Activated naive CD4-positive, alpha-beta T cell treated with anti-CD3 and anti-CD28 coated beads for 36 hours (primary cell): ENCODE data around the gene OR5D18. TPM values are rescaled to one million over a fixed set of nuclear protein-coding genes. Genes with fewer than 3 reads are reported as not detected.
"Not testable (repeated sequence)": the region's sequence is repeated elsewhere in the genome, so short reads cannot be mapped to it uniquely, and the experiment has no call there.

ENCODE experiments used
- CTCF ChIA-PET: fragments of 350-600 bp; sonication (Branson Sonifier 250); formaldehyde crosslinking; loops from one replicate; lab custom pipeline; 2021; ENCODE audit warnings: antibody characterized with exemption; lab: Charles Lee
- DNase-seq: peaks from one replicate; pipeline ENCODE4 v3.0.0-alpha.2; 2020
- H3K27ac Mint-ChIP-seq: one replicate; pipeline ENCODE4 v1.8.0; 2021; ENCODE audit warnings: mild to moderate bottlenecking, mixed read lengths
- H3K27me3 Mint-ChIP-seq: one replicate; pipeline ENCODE4 v1.8.0; 2021; ENCODE audit warnings: low read depth, mixed read lengths
- H3K36me3 Mint-ChIP-seq: one replicate; pipeline ENCODE4 v1.8.0; 2021; ENCODE audit warnings: low read depth, mixed read lengths
- H3K4me1 Mint-ChIP-seq: one replicate; pipeline ENCODE4 v1.8.0; 2021; ENCODE audit warnings: low read depth, mixed read lengths
- H3K4me3 Mint-ChIP-seq: one replicate; pipeline ENCODE4 v1.8.0; 2021; ENCODE audit warnings: mild to moderate bottlenecking, moderate library complexity, mixed read lengths
- H3K9me3 Mint-ChIP-seq: one replicate; pipeline ENCODE4 v1.8.0; 2021; ENCODE audit warnings: mixed read lengths
- intact Hi-C: fragments of 100-400 bp; cut with micrococcal nuclease; formaldehyde crosslinking; loops from one replicate; pipeline ENCODE4 v1.15.1; 2023
- total RNA-seq, 2 experiments: library from RNA; stranded (reverse); gene quantifications; one replicate each; pipeline ENCODE4 v1.2.3, GENCODE V29; 2021

OR5D18 gene
- total RNA-seq, 2 experiments from 2014 or later: not detected

DNA sequence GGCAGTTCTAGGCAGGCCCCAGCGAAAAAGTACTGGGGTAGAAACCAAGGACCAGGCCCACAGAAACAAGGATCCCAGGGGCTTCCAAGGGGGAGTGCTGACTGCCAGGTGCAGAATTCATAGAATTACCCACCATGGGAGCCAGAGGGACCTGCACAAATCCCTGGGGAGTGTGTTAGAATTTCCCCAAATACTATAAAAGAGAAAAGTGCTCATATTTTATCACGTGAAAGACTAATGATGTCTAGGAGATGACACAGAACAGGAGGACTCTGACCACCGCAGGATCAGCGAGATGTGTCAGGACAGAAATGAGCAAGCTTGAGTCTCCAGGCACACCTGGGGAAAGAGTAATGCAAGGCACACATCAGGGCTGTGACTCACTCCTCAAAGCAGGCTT is 47.9 kb downstream of the OR5D18 start:
- H3K36me3 Mint-ChIP-seq, H3K27me3 Mint-ChIP-seq: not testable (repeated sequence)

More for the DNA sequence above, 47.9 kb downstream of the OR5D18 start:
- H3K4me1 Mint-ChIP-seq, DNase-seq, intact Hi-C loops, CTCF ChIA-PET, H3K9me3 Mint-ChIP-seq, H3K4me3 Mint-ChIP-seq, H3K27ac Mint-ChIP-seq: not testable (repeated sequence)

Other genes with a start within 250 kb of the OR5D18 start
- gene OR4C16, start 247.5 kb upstream of the OR5D18 start, total RNA-seq: not detected
- not detected for gene OR4C11, start 212.0 kb upstream of the OR5D18 start, total RNA-seq
- gene OR4P4, start 184.5 kb upstream of the OR5D18 start, total RNA-seq: not detected
- not detected for gene OR4S2, start 171.3 kb upstream of the OR5D18 start, total RNA-seq
- not detected for gene OR4C6, start 157.4 kb upstream of the OR5D18 start, total RNA-seq
- not detected for gene OR5D13, start 46.2 kb upstream of the OR5D18 start, total RNA-seq
- not detected for gene OR5D14, start 24.1 kb upstream of the OR5D18 start, total RNA-seq
- gene OR5L1, start 8.3 kb upstream of the OR5D18 start, total RNA-seq: not detected
- not detected for gene OR5L2, start 7.6 kb downstream of the OR5D18 start, total RNA-seq
- gene OR5D16, start 19.1 kb downstream of the OR5D18 start, total RNA-seq: not detected
- not detected for gene TRIM51, start 63.7 kb downstream of the OR5D18 start, total RNA-seq
- not detected for gene OR5W2, start 95.0 kb downstream of the OR5D18 start, total RNA-seq
- not detected for gene OR5I1, start 116.8 kb downstream of the OR5D18 start, total RNA-seq
- not detected for gene OR10AG1, start 150.3 kb downstream of the OR5D18 start, total RNA-seq
- gene OR5F1, start 175.0 kb downstream of the OR5D18 start, total RNA-seq: not detected
- gene OR5AS1, start 208.0 kb downstream of the OR5D18 start, total RNA-seq: not detected